GM19395 (cell line): ENCODE results near the gene HTT-AS.
A peak's percentile ranks its signal among the peaks of the same experiment; 100 is the strongest.

Experiments
- ATAC-seq: cut with Tn5 transposase; IDR thresholded peaks from one replicate; pipeline ENCODE4 v1.9.1; 2021; ENCODE audit warnings: mild to moderate bottlenecking, moderate library complexity; ENCODE audit not compliant: unreplicated experiment

Gene HTT-AS

GRCh38 chr4:3031357-3032082 is 42.8 kb downstream of the HTT-AS start:
- no peak for ATAC-seq

DNA sequence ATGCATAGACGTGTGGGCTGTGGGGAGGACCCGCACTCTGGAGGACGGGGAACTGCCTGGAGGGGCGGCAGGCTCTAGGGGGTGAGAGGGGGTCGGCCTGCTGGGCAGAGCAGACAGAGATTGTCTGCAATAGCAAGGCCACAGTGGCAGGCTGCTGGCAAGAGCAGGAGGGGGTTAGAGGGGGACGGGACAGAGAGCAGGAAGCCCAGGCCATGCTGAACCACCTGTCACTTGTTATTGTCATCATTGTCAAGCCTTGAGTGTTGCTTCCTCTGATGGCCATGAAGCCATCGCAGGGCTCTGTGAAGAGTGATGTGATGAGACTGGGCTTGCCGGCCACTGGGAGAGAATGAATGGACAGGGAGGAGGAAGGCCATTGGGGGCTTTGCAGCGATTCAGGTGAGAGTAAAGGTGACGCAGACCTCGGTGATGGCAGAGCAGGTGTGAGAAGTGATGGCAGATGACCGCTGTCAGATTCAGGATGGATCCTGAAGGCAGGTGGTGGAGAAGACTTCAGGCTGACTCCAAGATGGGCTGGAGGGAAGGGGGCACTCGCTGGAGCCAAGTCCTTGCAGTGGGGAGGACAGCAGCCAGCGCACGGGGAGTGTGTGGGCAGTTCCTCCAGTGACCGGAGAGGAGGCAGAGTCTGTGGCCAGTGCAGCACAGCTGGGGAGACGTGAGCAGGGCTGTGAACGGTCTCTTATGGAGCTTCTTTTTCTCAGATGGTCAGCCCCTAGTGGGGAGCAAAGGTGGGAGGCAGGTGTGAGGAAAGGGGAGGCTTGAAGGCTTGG is 43.6 kb downstream of the HTT-AS start:
- no peak for ATAC-seq

- no peak for ATAC-seq
These were observed 44.9 kb downstream of the HTT-AS start for GRCh38 chr4:3029464-3029863.

DNA sequence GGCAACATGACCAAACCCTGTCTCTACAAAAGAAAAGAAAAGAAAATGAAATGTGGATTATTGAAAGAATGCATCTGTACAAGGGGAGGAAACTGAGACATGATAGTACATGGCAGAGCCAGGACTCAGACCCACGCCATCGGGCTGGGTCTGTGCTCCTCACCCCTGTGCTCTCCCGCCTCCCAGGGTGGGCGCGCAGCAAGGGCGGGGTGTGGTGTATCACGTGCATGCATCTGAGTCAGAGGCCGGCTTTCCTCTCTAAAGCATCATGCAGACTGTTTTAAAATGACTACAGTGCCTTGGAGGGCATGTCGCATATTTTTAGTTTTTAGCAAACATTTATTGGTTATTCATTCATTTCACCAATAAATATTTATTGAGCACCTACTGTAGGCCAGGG is 47.8 kb downstream of the HTT-AS start:
- no peak for ATAC-seq

DNA sequence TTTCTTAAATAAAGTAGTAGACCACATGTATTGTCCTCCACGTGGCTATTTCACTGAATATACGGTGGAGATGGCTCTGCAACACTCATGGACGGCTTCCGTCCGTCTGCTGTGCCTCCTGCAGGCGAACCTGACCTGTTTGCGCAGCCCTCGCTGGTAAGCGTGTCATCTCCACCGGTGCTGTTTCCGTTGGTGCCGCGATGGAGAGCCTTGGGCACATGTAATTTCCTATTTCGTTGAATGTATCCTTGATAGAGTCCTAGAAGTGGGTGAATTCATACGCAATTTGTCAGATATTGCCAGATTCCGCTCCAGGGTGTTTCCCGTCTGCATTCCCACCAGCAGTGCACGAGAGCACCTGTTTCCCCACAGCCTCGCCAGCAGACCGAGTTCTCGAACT is 48.5 kb downstream of the HTT-AS start:
- no peak for ATAC-seq

DNA sequence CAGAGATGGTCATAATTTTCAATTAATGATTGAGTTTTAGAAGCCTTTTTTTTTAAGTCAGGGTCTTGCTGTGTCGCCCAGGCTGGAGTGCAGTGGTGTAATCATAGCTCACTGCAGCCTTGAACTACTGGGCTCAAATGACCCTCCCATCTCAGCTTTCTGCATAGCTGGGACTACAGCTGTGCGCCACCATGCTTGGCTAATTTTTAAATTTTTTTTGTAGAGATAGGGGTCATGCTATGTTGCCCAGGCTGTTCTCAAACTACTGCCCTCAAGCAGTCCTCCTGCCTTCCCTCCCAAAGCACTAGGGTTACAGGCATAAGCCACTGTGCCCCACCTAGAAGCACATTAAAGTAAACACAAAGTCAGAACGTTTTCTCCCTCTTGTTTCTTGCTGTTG is 51.7 kb downstream of the HTT-AS start:
- no peak for ATAC-seq

DNA sequence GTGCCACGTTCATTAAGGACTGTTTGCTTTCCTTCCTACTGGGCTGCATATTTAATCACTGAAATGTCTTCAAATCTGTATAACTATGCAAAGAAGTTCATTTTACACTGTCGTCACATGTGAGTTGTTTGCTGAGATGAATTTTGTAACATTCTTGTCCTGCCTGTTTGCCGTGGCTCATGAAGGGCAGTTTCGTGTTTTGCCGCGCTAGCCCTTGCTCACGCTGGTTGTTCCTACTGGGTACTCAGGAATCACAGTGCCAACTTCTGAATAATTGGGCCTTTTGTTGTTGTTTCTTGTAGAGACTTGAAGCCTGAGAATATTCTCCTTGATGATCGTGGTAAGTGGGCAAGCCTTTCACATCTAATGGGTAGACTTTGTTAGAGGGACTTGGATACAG is 52.2 kb downstream of the HTT-AS start:
- ATAC-seq: no peak

GRCh38 chr4:3021627-3022026 is 52.7 kb downstream of the HTT-AS start:
- ATAC-seq: no peak

DNA sequence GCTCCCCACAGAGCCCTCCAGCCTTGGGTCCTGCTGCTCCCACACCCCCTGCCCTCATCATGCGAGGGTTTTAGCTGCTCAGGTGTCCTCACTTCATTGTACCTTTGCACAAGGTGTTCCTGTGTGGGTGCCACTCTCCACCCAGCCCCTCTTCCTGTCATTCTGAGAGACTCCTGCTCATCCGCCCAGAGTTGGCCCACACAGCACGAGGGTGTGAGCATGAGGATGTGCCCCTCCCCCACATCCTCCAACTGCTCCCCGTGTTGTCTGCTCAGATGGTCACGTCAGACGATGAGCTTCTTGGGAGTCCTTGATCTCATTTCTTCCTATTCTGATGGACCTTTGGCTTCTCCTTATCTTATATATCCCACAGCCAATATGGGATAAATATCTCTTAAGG is 53.2 kb downstream of the HTT-AS start:
- no peak for ATAC-seq

DNA sequence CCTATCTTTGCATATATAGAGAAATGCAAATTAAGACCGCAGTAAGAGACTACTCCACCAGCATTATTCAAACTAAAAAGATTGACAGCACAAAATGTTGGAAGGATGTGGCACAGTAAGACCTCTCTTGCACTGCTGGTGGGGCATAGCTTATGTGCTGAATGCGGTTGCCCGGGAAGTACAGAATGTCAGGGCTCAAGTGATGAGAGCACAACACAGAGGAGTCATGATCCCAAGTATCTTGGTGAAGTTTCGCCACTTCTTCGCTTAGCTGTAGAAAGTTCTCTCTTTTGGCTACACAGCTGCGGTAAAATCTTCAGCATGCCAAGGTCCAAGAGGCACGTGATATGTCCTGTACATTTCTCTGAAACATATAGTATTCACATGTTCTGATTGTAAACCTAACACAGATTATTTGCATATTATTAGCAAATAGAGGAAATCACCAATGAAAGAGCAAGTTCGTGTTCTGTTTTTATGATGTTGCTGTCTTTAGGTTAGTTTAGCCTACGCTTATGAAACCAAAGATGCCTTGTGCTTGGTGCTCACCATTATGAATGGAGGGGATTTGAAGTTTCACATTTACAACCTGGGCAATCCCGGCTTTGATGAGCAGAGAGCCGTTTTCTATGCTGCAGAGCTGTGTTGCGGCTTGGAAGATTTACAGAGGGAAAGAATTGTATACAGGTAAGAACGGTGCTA is 55.0 kb downstream of the HTT-AS start:
- no peak for ATAC-seq

GRCh38 chr4:3017504-3017903 is 56.8 kb downstream of the HTT-AS start:
- ATAC-seq: no peak

- ATAC-seq: no peak
These were observed 57.4 kb downstream of the HTT-AS start for GRCh38 chr4:3016961-3017360.

DNA sequence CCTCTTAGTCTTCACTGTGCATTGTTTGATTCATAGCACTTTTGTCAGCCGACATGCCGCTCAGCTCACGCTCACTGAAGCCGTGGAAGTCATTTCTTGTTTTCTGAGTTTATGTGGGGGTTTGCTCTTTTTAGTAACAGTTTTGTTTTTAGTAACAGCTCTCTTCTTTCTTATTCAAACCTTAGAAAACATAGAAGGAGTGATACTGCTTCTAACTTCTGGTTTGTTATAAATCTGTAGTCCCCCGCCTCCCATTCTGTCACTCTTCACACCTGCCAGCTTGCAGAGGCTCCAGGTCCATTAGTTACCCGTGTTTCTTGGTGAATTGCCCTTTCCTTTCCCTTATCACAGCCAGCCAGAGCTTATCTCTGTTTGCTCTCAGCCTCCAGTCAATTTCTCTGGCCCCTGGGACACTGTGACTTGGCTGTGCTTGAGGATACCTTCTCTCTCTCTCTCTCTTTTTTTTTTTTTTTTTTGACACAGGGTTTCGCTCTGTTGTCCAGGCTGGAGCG is 60.4 kb downstream of the HTT-AS start:
- ATAC-seq: peak; percentile 79
